PC-9 (cell line): Measurements from ENCODE around the gene ADAMTS2. TPM values are rescaled to one million over a fixed set of nuclear protein-coding genes. Genes with fewer than 3 reads are reported as not detected.

Experiments used
- BruUV-seq: library from RNA; stranded (reverse); fragments of 400-500 nt; replicated peaks from 2 replicates; lab custom pipeline; 2021; lab: Mats Ljungman, UMichigan
- CTCF ChIA-PET: fragments of 300-600 bp; sonication (Branson Sonifier 250); formaldehyde crosslinking; loops from one replicate; lab custom pipeline; 2022; ENCODE audit warnings: antibody characterized with exemption; lab: Charles Lee
- POLR2A ChIA-PET: fragments of 300-600 bp; sonication (Branson Sonifier 250); formaldehyde crosslinking; loops from one replicate; lab custom pipeline; 2022; ENCODE audit warnings: antibody characterized with exemption; ENCODE audit not compliant: unreplicated experiment; lab: Charles Lee
- DNase-seq, 2 experiments: peaks; one replicate each; pipeline versions ENCODE4 v3.0.0 to v3.0.0-alpha.2; 2015 to 2022; ENCODE audit warnings: mixed read lengths in 1 of 2
- H2AFZ ChIP-seq: fragments of 200-600 bp; sonication (generic); 2 replicates; pipeline ENCODE4 v1.8.1; 2017; ENCODE audit warnings: antibody characterized with exemption
- H3F3A ChIP-seq: fragments of 200-600 bp; sonication (generic); 2 replicates; pipeline ENCODE4 v1.8.1; 2017; ENCODE audit warnings: antibody characterized with exemption, mild to moderate bottlenecking, low read depth; ENCODE audit not compliant: insufficient read depth
- H3K27ac ChIP-seq: fragments of 200-600 bp; sonication (generic); 2 replicates; pipeline ENCODE4 v1.6.1; 2016; ENCODE audit warnings: mixed run types
- H3K27me3 ChIP-seq: fragments of 200-600 bp; sonication (generic); 2 replicates; pipeline ENCODE4 v1.6.1; 2016; ENCODE audit warnings: low read depth, mixed run types; ENCODE audit not compliant: insufficient read depth
- H3K36me3 ChIP-seq: fragments of 200-600 bp; sonication (generic); 2 replicates; pipeline ENCODE4 v1.6.1; 2016; ENCODE audit warnings: low read depth, mixed run types
- H3K4me1 ChIP-seq: fragments of 200-600 bp; sonication (generic); replicated peaks from 2 replicates; pipeline ENCODE4 v1.6.1; 2016; ENCODE audit warnings: mixed run types; ENCODE audit not compliant: insufficient read depth
- H3K4me2 ChIP-seq: fragments of 200-600 bp; sonication (generic); 2 replicates; pipeline ENCODE4 v1.6.1; 2017; ENCODE audit warnings: mixed run types
- H3K4me3 ChIP-seq: fragments of 200-600 bp; sonication (generic); 2 replicates; pipeline ENCODE4 v1.6.1; 2016; ENCODE audit warnings: mixed run types
- H3K79me2 ChIP-seq: fragments of 200-600 bp; sonication (generic); 2 replicates; pipeline ENCODE4 v1.6.1; 2017; ENCODE audit warnings: low read depth, mixed run types
- H3K9me2 ChIP-seq: fragments of 200-600 bp; sonication (generic); 2 replicates; pipeline ENCODE4 v1.8.1; 2017; ENCODE audit warnings: mild to moderate bottlenecking; ENCODE audit not compliant: insufficient read depth
- H3K9me3 ChIP-seq: fragments of 200-600 bp; sonication (generic); 2 replicates; pipeline ENCODE4 v1.8.1; 2016; ENCODE audit warnings: low read depth; ENCODE audit not compliant: insufficient read depth
- H4K20me1 ChIP-seq: fragments of 200-600 bp; sonication (generic); 2 replicates; pipeline ENCODE4 v1.8.1; 2017; ENCODE audit not compliant: insufficient read depth
- CTCF ChIP-seq: fragments of 200-600 bp; sonication (generic); conservative IDR thresholded peaks from 2 replicates; pipeline ENCODE4 v1.6.1; 2017; ENCODE audit warnings: mixed run types, antibody characterized with exemption, mild to moderate bottlenecking, moderate library complexity
- EZH2 ChIP-seq: fragments of 200-600 bp; sonication (generic); IDR thresholded peaks from 2 replicates; pipeline ENCODE4 v1.8.0; 2017; ENCODE audit warnings: antibody characterized with exemption, low read depth
- intact Hi-C: fragments of 100-400 bp; cut with micrococcal nuclease; formaldehyde crosslinking; loops from one replicate; pipeline ENCODE4 v1.10.0; 2022; ENCODE audit not compliant: unreplicated experiment
- total RNA-seq: library from RNA; stranded (reverse); gene quantifications from 2 replicates; pipeline ENCODE4 v1.2.3, GENCODE V29; 2021

Gene ADAMTS2
- total RNA-seq, 1 experiment from 2014 or later, result not detected

- TF ChIP-seq CTCF (no peak), EZH2 (no peak)
- H3K4me1 ChIP-seq, result no peaks in the 10 kb centered on the region
- no peak overlapping the region for H3K4me3 ChIP-seq
- intact Hi-C loops, result no loop called here
- H4K20me1 ChIP-seq, result no peaks in the 10 kb centered on the region
- no peaks in the 10 kb centered on the region for H3K79me2 ChIP-seq
- 0 out of 2 replicates have a peak, but pooled peaks cover 3% of the 10 kb centered on the region for H3K9me3 ChIP-seq
- no peaks in the 10 kb centered on the region for H3F3A ChIP-seq
- H3K4me2 ChIP-seq, result no peak overlapping the region
- ChIA-PET POLR2A (no interaction called here), CTCF (no interaction called here)
- no peak overlapping the region for H3K27ac ChIP-seq
- H2AFZ ChIP-seq, result no peak overlapping the region
- H3K27me3 ChIP-seq, result peaks cover 97% of the 10 kb centered on the region
- DNase-seq, result no peak
- no peaks in the 10 kb centered on the region for H3K9me2 ChIP-seq
- H3K36me3 ChIP-seq, result no peaks in the 10 kb centered on the region
- no TSS peak for BruUV-seq
These were observed 230.5 kb downstream of the ADAMTS2 start for GRCh38 chr5:179114756-179115155.

GRCh38 chr5:179113945-179114641 lies 231.2 kb downstream of the ADAMTS2 start:
- Histone ChIP-seq H3K4me3 (no peak overlapping the region), H4K20me1 (no peaks in the 10 kb centered on the region), H3K79me2 (no peaks in the 10 kb centered on the region), H2AFZ (no peak overlapping the region), H3K9me3 (0 out of 2 replicates have a peak, but pooled peaks cover 3% of the 10 kb centered on the region), H3K4me1 (no peaks in the 10 kb centered on the region), H3K27ac (no peak overlapping the region), H3K36me3 (no peaks in the 10 kb centered on the region), H3F3A (no peaks in the 10 kb centered on the region), H3K4me2 (no peak overlapping the region), H3K27me3 (peaks cover 93% of the 10 kb centered on the region), H3K9me2 (no peaks in the 10 kb centered on the region)
- BruUV-seq, result no TSS peak
- TF ChIP-seq EZH2 (no peak), CTCF (no peak)
- ChIA-PET POLR2A (no interaction called here), CTCF (no interaction called here)
- intact Hi-C loops, result no loop called here
- DNase-seq, result no peak

- H3K9me3 ChIP-seq, result 0 out of 2 replicates have a peak, but pooled peaks cover 3% of the 10 kb centered on the region
- TF ChIP-seq EZH2, result no peak
- TF ChIP-seq CTCF, result no peak
- no peak for DNase-seq
- intact Hi-C loops, result no loop called here
- H2AFZ ChIP-seq, result no peak overlapping the region
- peaks cover 83% of the 10 kb centered on the region for H3K27me3 ChIP-seq
- no peak overlapping the region for H3K27ac ChIP-seq
- no peaks in the 10 kb centered on the region for H3K36me3 ChIP-seq
- CTCF ChIA-PET, result no interaction called here
- no peak overlapping the region for H3K4me2 ChIP-seq
- no peaks in the 10 kb centered on the region for H3K4me1 ChIP-seq
- no peaks in the 10 kb centered on the region for H3K79me2 ChIP-seq
- no peaks in the 10 kb centered on the region for H4K20me1 ChIP-seq
- no peak overlapping the region for H3K4me3 ChIP-seq
- POLR2A ChIA-PET, result no interaction called here
- no peaks in the 10 kb centered on the region for H3F3A ChIP-seq
- BruUV-seq, result no TSS peak
- H3K9me2 ChIP-seq, result no peaks in the 10 kb centered on the region
These were observed 232.1 kb downstream of the ADAMTS2 start for GRCh38 chr5:179113143-179113530.
